ENCODE results near the gene SRD5A1.

The SRD5A1 gene

DNA sequence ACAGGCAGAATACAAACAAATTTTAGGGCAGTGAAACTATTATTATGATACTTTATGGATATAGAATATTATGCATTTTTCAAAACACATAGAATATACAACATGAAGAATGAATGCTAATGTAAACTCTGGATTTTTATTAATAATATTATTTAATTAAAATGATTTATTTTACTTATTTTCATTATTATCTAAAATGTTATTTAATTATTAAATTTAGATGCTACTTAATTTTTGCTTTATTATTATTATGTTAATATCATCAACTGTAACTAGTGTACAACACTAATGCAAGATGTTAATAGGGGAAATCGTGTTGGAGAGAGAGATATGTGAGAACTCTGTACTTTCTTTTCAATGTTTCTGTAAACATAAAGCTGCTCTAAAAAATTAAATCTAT is 40.7 kb downstream of the SRD5A1 start:
- Mint-ChIP-seq H3K36me3 (ENCODE audit: low read depth) (peaks cover 6% of the 10 kb centered on the region), H3K4me3 (no peak overlapping the region), H3K27ac (no peak overlapping the region), H3K9me3 (no peaks in the 10 kb centered on the region), H3K4me1 (ENCODE audit: low read depth) (peaks cover 3% of the 10 kb centered on the region), H3K27me3 (ENCODE audit: low read depth) (no peaks in the 10 kb centered on the region)
- DNase-seq (ENCODE audit: low spot score) = no peak

- no peaks in the 10 kb centered on the region for H3K27me3 Mint-ChIP-seq (ENCODE audit: low read depth)
- no peak for DNase-seq (ENCODE audit: low spot score)
- no peak overlapping the region for H3K4me3 Mint-ChIP-seq
- peaks cover 4% of the 10 kb centered on the region for H3K36me3 Mint-ChIP-seq (ENCODE audit: low read depth)
- no peaks in the 10 kb centered on the region for H3K9me3 Mint-ChIP-seq
- H3K27ac Mint-ChIP-seq = no peak overlapping the region
- H3K4me1 Mint-ChIP-seq (ENCODE audit: low read depth) = no peaks in the 10 kb centered on the region
Observed at GRCh38 chr5:6674421-6674820, 41.2 kb downstream of the SRD5A1 start.

- Mint-ChIP-seq H3K36me3 (ENCODE audit: low read depth) (peaks cover 4% of the 10 kb centered on the region), H3K4me1 (ENCODE audit: low read depth) (no peaks in the 10 kb centered on the region), H3K27ac (no peak overlapping the region), H3K9me3 (no peaks in the 10 kb centered on the region), H3K4me3 (no peak overlapping the region), H3K27me3 (ENCODE audit: low read depth) (no peaks in the 10 kb centered on the region)
- DNase-seq (ENCODE audit: low spot score) = no peak
Observed at GRCh38 chr5:6674886-6675285, 41.6 kb downstream of the SRD5A1 start.

GRCh38 chr5:6675784-6676491 is 42.7 kb downstream of the SRD5A1 start:
- H3K27me3 Mint-ChIP-seq (ENCODE audit: low read depth) = no peaks in the 10 kb centered on the region
- H3K9me3 Mint-ChIP-seq = no peaks in the 10 kb centered on the region
- no peaks in the 10 kb centered on the region for H3K4me1 Mint-ChIP-seq (ENCODE audit: low read depth)
- H3K36me3 Mint-ChIP-seq (ENCODE audit: low read depth) = no peaks in the 10 kb centered on the region
- no peak for DNase-seq (ENCODE audit: low spot score)
- no peak overlapping the region for H3K4me3 Mint-ChIP-seq
- H3K27ac Mint-ChIP-seq = no peak overlapping the region

- Mint-ChIP-seq H3K27me3 (ENCODE audit: low read depth) (no peaks in the 10 kb centered on the region), H3K4me3 (no peak overlapping the region), H3K27ac (no peak overlapping the region), H3K36me3 (ENCODE audit: low read depth) (no peaks in the 10 kb centered on the region), H3K4me1 (ENCODE audit: low read depth) (no peaks in the 10 kb centered on the region), H3K9me3 (no peaks in the 10 kb centered on the region)
- no peak for DNase-seq (ENCODE audit: low spot score)
Observed at GRCh38 chr5:6676702-6677101, 43.5 kb downstream of the SRD5A1 start.

DNA sequence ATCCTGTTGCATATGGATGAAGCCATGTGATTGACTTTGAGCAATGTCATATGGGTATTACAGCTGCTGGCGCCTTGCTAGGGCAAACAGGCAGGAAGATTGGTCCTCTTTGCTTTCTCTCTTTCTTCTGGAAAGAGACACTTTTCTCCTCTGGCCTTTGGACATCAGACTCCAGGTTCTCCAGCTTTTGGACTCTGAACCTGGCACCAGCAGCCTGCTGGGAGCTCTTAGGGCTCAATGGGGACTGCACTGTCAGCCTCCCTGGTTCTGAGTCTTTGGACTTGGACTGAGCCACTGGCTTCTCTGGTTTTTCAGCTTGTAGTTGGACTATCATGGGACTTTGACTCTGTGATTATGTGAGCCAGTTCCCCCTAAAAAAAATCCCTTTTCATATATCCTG is 45.1 kb downstream of the SRD5A1 start:
- no peak for DNase-seq (ENCODE audit: low spot score)
- no peak overlapping the region for H3K4me3 Mint-ChIP-seq
- no peaks in the 10 kb centered on the region for H3K27me3 Mint-ChIP-seq (ENCODE audit: low read depth)
- no peaks in the 10 kb centered on the region for H3K36me3 Mint-ChIP-seq (ENCODE audit: low read depth)
- no peaks in the 10 kb centered on the region for H3K9me3 Mint-ChIP-seq
- H3K27ac Mint-ChIP-seq = no peak overlapping the region
- no peaks in the 10 kb centered on the region for H3K4me1 Mint-ChIP-seq (ENCODE audit: low read depth)

DNA sequence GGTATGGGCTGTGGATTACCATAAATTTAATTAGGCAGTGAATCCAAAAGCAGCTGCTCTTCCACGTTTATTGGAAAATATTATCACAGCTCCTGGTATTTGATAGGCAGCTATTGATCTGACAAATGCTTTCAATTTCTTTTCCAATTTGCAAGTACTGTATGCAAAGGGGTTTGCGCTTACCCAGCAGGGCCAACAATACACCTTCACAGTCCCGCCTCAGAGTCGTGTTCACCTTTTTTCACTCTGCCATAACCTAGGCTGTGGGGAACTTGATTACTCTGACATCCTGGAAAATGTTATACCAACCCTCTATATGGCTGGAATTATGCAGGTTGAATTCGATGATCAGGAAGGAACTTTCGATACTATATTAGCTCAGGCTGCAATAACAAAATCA is 47.7 kb downstream of the SRD5A1 start:
- Mint-ChIP-seq H3K4me1 (ENCODE audit: low read depth) (no peaks in the 10 kb centered on the region), H3K9me3 (no peaks in the 10 kb centered on the region), H3K27me3 (ENCODE audit: low read depth) (peaks cover 5% of the 10 kb centered on the region), H3K4me3 (no peak overlapping the region), H3K27ac (no peak overlapping the region), H3K36me3 (ENCODE audit: low read depth) (no peaks in the 10 kb centered on the region)
- no peak for DNase-seq (ENCODE audit: low spot score)

DNA sequence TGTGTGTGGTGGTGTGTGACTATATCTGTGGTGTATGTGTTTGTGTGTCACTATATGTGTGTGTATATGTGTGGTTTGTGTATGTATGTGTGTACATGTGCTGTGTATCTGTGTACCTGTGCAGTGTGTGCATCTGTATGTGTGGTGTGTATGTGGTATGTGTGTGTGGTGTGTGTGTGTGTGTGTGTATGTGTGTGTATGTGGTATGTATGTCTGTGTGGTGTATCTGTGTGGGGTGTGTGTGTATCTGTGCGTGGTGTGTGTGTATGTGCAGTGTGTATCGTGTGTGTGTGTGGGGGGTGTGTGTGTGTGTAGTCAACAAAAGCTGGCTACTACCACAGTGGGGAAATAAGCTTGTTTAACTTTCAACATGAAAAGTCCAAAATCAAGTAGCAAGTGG is 48.4 kb downstream of the SRD5A1 start:
- peaks cover 11% of the 10 kb centered on the region for H3K27me3 Mint-ChIP-seq (ENCODE audit: low read depth)
- H3K4me1 Mint-ChIP-seq (ENCODE audit: low read depth) = no peaks in the 10 kb centered on the region
- no peak overlapping the region for H3K4me3 Mint-ChIP-seq
- no peak overlapping the region for H3K27ac Mint-ChIP-seq
- DNase-seq (ENCODE audit: low spot score) = no peak
- H3K36me3 Mint-ChIP-seq (ENCODE audit: low read depth) = no peaks in the 10 kb centered on the region
- H3K9me3 Mint-ChIP-seq = no peaks in the 10 kb centered on the region

DNA sequence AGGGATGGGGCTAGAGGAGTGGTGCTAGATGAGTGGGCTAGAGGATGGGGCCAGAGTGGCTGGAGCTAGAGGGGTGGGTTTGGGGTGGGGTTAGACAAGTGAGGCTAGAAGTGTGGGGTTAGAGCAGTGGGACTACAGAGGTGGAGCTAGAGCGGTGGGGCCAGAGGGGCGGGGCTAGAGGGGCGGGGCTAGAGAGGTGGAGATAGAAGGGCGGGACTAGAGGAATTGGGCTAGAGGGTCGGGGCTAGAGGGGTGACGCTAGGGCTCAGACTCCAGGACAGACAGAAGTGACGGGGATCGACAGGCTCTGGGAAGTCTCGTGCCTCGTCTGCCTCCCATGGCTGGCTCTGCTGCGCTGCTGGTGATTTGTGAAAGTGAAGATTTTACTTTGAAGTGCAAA is 49.0 kb downstream of the SRD5A1 start:
- no peak for DNase-seq (ENCODE audit: low spot score)
- no peaks in the 10 kb centered on the region for H3K36me3 Mint-ChIP-seq (ENCODE audit: low read depth)
- no peak overlapping the region for H3K27ac Mint-ChIP-seq
- H3K4me3 Mint-ChIP-seq = no peak overlapping the region
- H3K27me3 Mint-ChIP-seq (ENCODE audit: low read depth) = peaks cover 14% of the 10 kb centered on the region
- no peaks in the 10 kb centered on the region for H3K9me3 Mint-ChIP-seq
- H3K4me1 Mint-ChIP-seq (ENCODE audit: low read depth) = no peaks in the 10 kb centered on the region

GRCh38 chr5:6683241-6683640 is 50.0 kb downstream of the SRD5A1 start:
- H3K4me1 Mint-ChIP-seq (ENCODE audit: low read depth) = no peaks in the 10 kb centered on the region
- DNase-seq (ENCODE audit: low spot score) = no peak
- peaks cover 21% of the 10 kb centered on the region for H3K27me3 Mint-ChIP-seq (ENCODE audit: low read depth)
- H3K27ac Mint-ChIP-seq = no peak overlapping the region
- no peak overlapping the region for H3K4me3 Mint-ChIP-seq
- H3K36me3 Mint-ChIP-seq (ENCODE audit: low read depth) = no peaks in the 10 kb centered on the region
- no peaks in the 10 kb centered on the region for H3K9me3 Mint-ChIP-seq

GRCh38 chr5:6684075-6684474 is 50.8 kb downstream of the SRD5A1 start:
- Mint-ChIP-seq H3K9me3 (no peaks in the 10 kb centered on the region), H3K27ac (no peak overlapping the region), H3K4me3 (no peak overlapping the region), H3K36me3 (ENCODE audit: low read depth) (no peaks in the 10 kb centered on the region), H3K27me3 (ENCODE audit: low read depth) (peaks cover 21% of the 10 kb centered on the region), H3K4me1 (ENCODE audit: low read depth) (no peaks in the 10 kb centered on the region)
- DNase-seq (ENCODE audit: low spot score) = no peak

- Mint-ChIP-seq H3K4me1 (ENCODE audit: low read depth) (no peaks in the 10 kb centered on the region), H3K4me3 (no peak overlapping the region), H3K9me3 (no peaks in the 10 kb centered on the region), H3K27me3 (ENCODE audit: low read depth) (peaks cover 26% of the 10 kb centered on the region), H3K27ac (no peak overlapping the region), H3K36me3 (ENCODE audit: low read depth) (no peaks in the 10 kb centered on the region)
- DNase-seq (ENCODE audit: low spot score) = no peak
Observed at GRCh38 chr5:6686501-6686900, 53.3 kb downstream of the SRD5A1 start.

DNA sequence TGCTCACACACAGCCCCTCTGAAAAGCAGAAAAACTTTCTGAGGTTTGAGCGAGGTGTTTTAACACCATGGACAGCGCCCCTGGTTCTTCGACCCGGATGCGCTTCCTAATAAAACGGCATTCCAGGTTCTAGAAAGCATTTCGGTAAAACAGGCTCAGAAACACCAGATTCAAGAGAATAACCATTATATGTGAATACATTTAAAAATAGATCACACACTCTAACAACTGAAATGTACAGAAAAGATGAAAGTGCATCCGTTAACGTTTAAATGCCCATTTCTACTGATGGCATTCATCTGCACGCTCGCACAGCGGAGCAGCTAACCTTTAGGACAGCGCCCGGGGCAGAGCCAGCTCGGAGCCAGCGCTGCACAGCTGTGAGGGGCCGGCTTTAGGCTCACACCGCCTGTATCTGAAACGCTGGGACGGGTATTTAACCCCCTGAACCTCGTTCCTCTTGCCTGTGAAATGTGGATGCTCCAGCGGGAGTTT is 53.7 kb downstream of the SRD5A1 start:
- no peak overlapping the region for H3K4me3 Mint-ChIP-seq
- no peak overlapping the region for H3K27ac Mint-ChIP-seq
- H3K36me3 Mint-ChIP-seq (ENCODE audit: low read depth) = no peaks in the 10 kb centered on the region
- H3K27me3 Mint-ChIP-seq (ENCODE audit: low read depth) = peaks cover 26% of the 10 kb centered on the region
- no peaks in the 10 kb centered on the region for H3K4me1 Mint-ChIP-seq (ENCODE audit: low read depth)
- H3K9me3 Mint-ChIP-seq = no peaks in the 10 kb centered on the region
- DNase-seq (ENCODE audit: low spot score) = no peak

DNA sequence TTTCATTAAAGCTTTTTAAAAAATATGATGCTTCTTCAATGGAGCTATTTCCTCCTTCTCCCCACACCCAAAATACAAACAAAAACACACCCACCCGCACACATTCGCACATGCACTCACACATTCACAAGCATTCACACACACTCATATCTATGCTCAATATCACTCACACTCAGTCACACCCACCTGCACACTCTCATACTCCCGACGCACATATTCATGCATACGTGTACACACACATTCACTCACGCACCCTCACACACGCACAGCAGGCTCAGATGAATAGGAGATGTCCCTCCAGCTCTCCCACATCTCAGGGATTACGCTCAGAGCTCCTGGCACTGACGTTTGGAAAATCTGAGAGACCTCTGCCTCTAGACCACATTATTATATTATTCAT is 54.3 kb downstream of the SRD5A1 start:
- Mint-ChIP-seq H3K27me3 (ENCODE audit: low read depth) (peaks cover 29% of the 10 kb centered on the region), H3K4me1 (ENCODE audit: low read depth) (no peaks in the 10 kb centered on the region), H3K36me3 (ENCODE audit: low read depth) (no peaks in the 10 kb centered on the region), H3K27ac (no peak overlapping the region), H3K9me3 (no peaks in the 10 kb centered on the region), H3K4me3 (no peak overlapping the region)
- no peak for DNase-seq (ENCODE audit: low spot score)

GRCh38 chr5:6692906-6693305 is 59.7 kb downstream of the SRD5A1 start:
- no peak for DNase-seq (ENCODE audit: low spot score)
- Mint-ChIP-seq H3K4me1 (ENCODE audit: low read depth) (no peaks in the 10 kb centered on the region), H3K36me3 (ENCODE audit: low read depth) (no peaks in the 10 kb centered on the region), H3K27ac (no peak overlapping the region), H3K4me3 (no peak overlapping the region), H3K27me3 (ENCODE audit: low read depth) (peaks cover 27% of the 10 kb centered on the region), H3K9me3 (no peaks in the 10 kb centered on the region)
